Muscle of arm (tissue), 12 donors: ENCODE data around the gene DKK1. TPM values are rescaled to one million over a fixed set of nuclear protein-coding genes. Genes with fewer than 3 reads are reported as not detected.

Source experiments
- DNase-seq: peaks from one replicate; pipeline ENCODE4 v3.0.0-alpha.2; 2013
- polyA plus RNA-seq, 12 donors: library from polyadenylated mRNA; unstranded; fragments of 120-200 nt; gene quantifications; one replicate each; pipeline ENCODE4 v1.2.1, GENCODE V29; 2013; ENCODE audit not compliant: insufficient read length in 12 of 12

Gene DKK1
- polyA plus RNA-seq, 12 donors = 0.27 to 12.0 (median 0.94) TPM; not detected in 2

DNA sequence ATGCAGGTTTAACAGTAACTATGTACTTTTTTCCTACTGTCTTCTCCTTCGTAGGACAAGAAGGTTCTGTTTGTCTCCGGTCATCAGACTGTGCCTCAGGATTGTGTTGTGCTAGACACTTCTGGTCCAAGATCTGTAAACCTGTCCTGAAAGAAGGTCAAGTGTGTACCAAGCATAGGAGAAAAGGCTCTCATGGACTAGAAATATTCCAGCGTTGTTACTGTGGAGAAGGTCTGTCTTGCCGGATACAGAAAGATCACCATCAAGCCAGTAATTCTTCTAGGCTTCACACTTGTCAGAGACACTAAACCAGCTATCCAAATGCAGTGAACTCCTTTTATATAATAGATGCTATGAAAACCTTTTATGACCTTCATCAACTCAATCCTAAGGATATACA is 2.4 kb downstream of the DKK1 start:
- no peak for DNase-seq

DNA sequence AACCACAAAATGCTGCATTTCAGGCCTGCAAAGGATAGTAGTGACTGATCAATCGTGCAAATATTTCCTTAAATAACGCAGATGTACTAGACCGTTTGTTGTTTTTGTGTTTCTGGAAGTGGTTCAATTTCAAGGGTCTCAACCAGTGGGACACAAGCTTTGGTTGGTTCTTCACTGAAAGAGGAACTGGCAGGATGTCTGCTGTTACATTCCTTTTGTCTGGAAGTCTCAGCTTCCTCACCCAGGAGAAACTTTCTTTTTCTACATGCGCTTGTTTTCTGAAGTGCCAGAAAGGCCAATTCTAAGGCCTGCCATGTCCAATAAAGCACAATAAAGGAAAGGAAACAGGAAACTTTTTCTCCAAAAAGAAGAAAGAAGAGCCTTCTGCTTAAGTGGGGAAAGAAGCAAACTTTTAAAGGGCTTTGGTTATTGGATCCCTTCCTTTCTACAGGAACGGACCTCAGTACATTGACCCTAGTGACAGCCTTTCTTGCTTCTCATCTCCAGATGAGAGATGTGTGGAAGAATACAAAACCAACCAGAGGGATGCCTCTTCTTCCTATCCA is 4.1 kb downstream of the DKK1 start:
- no peak for DNase-seq

DNA sequence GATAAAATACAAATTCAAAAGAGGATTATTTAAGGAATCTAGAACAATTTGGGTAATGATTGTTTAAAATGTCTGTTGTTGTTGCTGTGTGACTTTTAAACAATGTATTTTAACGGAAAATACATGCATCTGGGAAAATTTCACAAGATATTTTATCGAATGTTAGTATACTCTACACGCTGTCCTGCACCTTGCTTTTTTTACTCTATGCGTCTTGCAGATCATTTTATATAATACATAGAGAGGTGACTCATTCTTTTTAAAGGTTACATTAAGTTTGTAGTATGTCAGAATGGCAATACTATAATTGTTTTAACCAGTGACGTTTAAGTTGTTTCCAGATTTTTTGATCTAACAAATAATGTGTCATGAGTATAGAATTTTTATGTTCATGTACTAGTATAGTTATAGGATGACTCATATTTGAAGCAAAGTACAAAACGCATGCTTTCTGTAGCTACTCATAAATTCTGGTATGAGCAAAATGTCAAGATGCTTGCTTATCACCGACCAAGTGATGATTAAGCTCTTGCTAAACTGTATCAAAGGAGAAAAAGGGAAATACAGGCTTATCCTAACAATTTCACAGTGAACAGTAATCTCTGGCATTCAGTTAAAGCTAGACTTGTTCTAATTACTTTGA is 4.9 kb downstream of the DKK1 start:
- DNase-seq = no peak

DNA sequence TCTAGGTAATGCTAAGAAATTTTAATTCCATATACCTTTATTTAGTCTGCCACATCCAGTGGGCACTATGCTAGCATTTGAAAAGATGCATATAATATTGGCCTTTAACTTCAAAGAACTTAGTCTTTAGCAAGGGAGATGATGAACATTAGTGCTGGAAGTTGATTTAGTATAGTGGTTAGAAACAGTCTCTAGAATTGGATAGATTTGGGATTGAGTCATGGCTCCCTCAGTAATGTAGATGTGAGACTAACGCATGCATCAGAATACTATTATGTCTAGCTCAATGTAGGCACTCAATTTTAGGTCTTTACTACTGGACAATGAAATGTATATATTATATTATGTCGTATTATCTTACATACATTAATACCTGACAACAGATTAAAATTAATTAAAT is 5.8 kb downstream of the DKK1 start:
- DNase-seq = no peak

DNA sequence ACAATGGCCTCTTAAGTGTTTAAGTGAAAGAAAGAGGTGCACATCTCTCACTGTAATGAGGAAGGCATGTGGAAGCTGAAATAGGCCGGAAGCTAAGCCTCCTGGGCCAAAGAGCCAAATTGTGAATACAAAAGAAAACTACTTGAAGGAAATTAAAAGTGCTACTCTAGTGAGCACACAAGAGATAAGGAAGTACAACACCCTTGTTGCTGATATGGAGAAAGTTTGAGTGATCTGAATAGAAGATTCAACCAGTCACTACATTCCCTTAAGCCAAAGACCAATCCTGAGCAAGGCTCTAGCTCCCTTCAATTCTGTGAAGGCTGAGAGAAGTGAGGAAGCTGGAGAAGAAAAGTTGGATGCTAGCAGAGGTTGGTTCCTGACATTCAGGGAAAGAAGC is 8.2 kb downstream of the DKK1 start:
- no peak for DNase-seq

DNA sequence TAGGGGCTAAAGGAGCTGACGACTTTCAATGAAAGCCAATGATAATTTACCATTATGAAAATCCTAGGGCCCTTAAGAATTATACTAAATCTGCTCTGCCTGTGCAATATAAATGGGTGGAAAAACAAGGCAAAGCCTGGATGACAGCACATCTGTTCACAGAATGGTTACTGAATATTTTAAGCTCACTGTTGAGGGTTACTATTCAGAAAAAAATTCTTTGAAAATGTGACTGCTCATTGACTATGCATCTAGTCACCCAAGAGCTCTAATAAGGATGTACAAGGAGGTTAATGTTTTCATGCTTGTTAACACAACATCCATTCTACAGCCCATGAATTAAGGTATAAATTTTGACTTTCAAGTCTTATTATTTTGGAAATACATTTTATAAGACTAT is 8.9 kb downstream of the DKK1 start:
- no peak for DNase-seq

DNA sequence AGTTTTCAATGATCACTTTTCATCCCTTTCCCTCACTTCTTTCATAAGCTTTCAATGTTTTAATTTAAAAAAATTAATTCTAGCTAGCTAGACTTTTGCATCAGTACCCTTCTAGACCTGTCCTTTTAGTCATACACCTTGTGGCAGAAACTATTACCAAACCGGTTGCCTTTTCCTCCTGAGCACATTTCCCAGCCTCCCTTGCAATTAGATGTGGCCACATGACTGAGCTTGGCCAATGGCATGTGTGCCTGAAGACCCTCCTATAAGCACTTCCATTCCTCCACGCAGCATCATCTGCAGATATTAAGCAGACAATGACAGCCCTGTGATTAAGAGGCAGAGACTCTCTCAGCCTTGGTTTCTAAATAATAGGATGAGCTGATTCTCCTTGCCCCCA is 12.3 kb downstream of the DKK1 start:
- DNase-seq = no peak

DNA sequence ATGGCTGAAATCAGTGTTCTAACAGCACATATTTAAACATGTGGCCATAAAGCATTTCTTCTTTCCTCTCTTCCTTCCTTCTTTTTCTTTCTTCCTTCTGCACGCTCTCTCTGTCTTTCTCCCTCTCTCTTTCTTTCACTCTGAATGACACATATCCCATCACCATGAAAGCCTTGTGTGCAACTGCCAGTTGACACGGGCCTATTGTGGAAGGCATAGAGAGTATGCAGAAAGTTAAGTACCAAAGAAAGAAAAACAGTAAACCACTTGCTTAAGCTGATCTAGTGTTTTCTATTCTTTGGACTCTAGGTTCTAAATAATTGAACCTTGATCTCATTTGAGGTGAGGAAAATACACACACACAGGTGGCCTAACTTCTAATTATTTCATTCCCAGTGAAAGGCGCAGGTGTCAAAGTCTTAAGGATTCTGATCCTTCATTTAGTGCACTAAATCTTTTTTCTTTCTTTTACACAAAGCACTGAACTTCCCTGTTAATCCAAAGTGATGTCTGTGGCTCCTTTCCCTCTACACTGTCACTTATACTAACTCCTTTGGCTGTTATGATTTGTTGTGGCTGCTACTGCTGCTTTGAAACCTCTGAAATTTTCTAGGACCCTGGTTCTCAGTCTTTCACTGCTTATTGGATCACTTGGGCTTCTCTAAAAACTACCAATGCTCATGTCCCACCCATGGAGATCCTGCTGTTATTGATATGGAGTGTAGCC is 17.7 kb downstream of the DKK1 start:
- DNase-seq = no peak

DNA sequence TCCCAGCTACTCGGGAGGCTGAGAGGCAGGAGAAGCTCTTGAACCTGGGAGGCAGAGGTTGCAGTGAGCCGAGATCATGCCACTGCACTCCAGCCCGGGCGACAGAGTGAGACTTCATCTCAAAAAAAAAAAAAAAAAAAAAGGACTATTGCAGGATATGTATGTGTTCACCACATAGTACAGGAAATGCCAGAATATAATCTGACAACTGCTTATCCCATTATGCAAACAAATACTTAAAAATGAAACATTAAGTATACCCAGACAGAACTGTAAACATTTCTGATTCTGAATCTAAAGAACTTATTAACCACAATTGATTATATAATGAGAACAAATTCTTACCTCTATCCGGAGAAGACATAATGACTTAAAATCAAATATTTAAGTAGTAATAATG is 18.7 kb downstream of the DKK1 start:
- no peak for DNase-seq

DNA sequence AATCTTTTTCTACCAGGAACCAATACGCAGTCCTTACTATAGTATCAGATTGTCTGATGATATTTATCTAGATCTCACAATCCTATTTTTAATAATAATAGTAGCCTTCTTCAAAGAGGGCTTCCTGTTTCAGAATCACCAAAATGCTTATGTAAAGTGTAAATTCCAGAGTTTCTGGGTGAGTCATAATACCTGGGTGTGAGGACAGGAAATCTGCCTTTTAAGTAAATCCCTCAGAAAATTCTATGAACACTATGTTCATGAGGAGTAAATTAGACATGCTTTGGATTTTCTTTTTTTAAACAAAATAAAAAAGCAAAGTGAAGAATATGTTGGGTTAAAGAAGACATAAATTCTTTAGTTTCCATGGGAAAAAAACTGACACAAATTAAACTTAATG is 20.5 kb downstream of the DKK1 start:
- no peak for DNase-seq

DNA sequence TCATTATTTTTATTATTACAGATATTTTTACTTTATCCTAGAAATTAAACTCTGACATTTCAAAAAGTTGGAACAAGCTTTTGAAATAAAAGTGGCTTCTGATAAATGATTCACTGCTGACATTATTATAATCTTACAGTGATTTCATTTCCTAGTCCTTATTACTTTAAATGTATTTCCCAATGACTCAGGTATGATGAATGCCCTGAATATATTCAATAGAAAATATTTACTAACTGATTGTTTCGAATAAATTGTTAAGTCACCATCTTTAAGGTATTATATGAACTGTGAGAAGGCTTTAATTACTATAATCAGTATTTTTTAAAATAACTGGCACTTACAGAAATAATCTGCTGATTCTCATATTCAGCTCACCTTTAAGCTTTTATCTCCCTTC is 21.6 kb downstream of the DKK1 start:
- DNase-seq = no peak

DNA sequence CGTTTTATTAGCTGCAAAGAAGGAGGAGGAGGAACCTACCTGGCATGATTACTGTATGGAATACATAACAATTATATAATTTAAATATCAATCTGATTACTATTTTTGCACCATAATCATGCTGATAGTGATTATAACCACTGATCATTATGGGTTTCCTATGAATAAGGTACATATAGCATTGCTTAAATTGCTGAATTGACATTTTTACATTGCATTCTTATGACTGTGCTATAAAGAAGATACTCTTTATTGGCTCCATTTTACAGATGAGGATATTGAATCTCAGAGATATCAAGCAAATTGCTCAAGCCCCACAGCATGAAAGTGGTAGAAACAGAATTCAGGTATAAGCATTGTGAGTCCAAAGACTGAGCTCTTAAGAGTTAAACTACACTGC is 23.1 kb downstream of the DKK1 start:
- DNase-seq = no peak

DNA sequence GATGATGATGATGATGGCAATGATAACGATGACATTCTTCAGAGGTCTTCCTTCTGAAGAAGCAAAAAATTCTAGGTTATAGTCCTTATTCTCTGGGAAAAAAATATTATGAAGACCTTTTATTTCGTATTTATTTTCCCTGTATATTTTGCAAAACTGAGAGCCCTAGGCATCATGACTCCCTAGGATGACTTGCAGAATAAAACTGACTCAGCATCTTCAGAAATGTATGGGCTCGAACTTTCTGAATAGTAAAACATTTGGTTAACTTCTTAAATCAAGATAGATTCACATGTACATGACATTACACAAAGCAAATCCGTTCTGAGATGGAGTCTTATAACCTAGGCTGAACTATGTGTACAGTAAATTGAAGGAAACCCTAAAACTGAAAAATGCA is 29.4 kb downstream of the DKK1 start:
- no peak for DNase-seq

DNA sequence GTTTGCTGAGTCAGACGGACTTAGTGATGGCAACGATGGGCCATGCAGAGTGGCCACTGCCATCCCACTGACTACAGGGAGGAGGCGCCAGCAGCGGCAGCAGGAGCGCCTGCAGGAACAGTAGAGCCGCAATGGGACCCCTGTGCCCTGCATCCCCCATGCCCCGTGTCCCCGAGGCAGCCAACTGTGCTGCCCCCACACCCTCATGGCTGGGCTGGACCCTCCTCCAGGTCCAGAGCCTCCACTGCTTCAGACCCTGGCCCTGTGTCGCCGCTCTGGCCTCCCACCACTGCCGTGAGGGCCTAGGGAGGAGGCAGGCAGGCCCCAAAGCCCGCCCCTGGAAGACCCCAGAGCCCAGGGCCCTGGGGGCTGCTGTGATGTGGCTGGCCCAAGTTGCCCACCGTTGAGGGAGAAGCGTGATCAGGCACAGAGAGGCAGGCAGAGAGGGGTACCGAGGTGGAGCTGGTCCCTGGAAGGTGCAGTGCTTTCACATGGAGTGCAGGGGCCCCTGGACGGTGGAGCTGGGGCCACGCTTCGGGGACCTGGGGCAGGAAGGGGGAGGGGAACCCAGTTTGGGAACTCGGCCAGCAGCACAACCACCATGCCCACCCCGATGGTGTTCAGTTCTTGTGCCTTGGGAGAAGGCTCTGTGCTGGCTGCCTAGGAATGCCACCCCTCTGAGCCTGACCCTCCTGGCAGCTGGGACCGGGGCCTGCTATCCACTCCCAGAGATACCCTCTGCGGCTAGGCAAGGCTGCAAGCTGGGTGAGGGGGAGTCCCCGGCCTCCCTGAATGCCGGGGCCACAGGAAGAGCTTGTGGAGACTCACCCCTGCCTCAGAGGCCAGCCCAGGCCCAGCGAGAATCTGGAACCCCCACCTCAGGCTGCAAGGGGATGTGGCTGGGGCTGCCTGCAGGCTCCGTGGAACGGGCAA is 32.6 kb downstream of the DKK1 start:
- no peak for DNase-seq

DNA sequence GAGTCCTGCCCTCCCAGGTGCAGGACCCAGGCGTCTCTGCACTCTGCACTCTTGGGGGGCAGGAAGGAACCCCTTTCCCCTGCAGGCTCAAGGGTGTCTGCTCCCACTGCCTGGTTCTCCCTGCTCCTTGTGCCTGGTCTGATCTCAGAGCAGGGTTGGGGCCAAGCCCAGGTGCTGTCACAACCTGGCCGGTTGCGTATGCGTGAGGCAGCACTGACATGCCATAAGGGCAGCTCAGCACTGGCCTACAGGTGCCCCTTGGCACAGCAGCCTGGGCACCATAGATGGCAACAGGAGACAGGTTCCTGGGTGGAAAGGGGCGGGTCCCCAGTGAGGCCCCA is 33.2 kb downstream of the DKK1 start:
- no peak for DNase-seq

DNA sequence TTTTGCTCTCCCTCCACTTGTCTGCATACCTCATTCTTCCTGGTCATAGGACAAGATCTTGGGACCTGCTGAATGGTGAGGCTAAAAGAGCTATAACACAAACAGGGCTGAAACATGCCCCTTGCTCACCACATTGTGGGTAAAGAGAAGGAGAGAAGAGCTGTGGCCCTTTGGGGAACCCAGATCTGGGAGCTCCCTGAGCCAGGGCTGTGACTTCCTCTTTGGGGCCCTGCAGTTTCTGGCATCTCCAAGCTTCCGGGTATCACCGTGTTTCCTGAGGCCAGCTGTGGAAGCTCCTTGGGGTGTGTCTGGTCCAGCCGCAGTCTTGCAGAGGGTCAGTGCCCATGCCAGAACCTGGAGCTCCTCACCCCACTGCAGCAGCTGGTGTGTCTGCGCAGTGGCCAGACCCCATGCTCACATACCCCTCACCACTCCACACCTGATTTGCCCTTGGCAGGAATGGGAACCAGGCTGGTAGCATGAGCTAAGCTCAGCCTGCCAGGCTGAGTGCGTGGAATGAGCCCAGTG is 34.0 kb downstream of the DKK1 start:
- no peak for DNase-seq

DNA sequence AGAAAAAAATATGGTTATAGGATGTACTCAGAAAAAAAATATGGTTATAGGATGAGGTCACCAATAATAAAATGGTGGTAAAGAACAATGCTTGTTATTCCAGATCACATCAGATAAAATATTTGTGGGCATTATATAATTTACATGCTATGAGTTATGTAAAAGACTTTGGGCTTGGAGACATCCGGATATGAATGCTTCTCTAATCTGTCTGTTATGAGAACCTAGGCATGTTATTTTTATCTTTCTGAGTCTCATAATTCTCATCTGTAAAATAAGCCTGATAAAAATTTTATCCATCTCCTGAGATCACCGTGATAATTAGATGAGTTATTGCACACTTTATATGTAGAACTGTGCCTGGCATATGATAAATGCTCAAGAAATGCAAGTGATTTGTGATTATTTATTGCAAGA is 37.8 kb downstream of the DKK1 start:
- no peak for DNase-seq

DNA sequence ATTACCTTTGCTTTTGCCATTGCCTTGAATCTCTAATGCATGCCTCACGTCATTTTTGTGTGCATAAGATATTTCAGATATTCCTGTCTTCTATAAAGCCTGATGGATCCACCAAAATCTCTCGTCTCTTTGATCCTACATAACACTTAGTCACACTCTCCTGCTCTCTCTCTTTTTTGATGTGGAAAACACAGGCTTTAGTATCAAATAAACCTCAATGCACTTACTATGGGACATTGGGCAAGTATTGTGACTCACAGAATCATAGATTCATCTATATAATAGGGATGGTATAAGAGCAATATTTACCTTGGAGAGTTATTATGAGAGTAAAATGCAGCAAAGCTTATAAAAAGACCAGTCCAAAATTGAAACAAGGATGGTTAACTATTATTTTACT is 39.1 kb downstream of the DKK1 start:
- DNase-seq = no peak

DNA sequence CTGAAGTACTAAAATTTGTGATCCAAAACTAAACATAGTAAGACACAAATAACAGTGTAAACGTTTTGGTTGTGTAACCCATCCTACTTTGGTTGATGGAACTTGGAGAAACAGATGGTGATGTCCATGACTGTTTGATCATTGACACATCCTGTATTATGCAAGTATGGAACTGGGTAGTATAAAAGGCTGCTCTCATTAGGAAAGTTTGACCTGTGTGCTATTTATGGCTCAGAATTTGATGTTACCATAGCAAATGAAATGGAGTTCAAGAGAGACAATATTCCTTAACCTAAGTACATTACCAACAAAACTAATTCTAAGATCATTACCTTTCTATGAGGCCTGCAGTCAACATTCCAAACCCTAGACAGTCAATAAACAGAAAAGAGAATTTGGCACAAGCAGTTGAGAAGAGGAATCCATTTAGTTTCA is 39.9 kb downstream of the DKK1 start:
- no peak for DNase-seq

DNA sequence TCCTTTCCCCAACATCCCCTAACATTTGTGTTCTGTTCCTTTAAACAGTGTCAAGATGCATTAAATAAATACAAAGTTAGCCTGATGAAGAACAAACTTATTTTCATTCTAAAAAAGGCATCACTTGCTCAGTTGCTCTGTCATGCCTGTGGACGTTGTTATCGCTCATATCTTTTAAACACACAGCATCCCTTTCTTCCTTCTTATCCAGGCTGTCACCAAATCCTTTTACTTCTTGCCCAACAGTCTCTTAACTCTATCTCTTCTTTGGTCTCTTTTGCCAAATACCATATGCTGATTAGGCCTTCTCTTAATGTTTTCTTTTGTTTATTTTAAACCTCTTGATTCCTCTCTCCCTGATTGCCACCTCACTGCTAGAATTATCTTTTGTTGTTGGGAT is 43.9 kb downstream of the DKK1 start:
- no peak for DNase-seq

DNA sequence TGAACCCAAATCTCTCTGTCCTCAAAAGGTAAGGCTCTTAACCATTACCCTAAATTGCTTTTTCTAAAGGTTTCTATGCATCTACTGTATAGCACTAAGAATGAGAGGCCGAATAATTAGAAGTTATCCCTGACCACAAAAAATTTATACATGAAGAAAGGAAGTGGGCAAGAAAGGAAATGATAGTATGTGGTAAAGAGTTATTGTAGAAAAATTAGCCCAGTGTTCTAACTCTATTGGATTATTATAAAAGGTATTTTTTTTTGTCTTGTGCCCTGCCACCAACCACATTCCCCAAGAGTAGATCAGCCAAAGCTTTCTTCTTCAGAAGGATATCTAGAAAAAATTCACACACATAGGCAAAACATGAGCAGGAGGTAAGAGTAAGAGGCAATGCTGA is 45.4 kb downstream of the DKK1 start:
- no peak for DNase-seq
